Measurements from ENCODE around the gene CHD1. TPM values are rescaled to one million over a fixed set of nuclear protein-coding genes. Genes with fewer than 3 reads are reported as not detected.

The CHD1 gene
- total and polyA plus RNA-seq, 2 donors (not counting 1 experiment from before 2014, with no cell fraction given), result 18.2 to 48.4 TPM

- Histone ChIP-seq H3K9me3 (ENCODE audit: control insufficient read depth, insufficient read depth, low read depth, low read length) (no peaks in the 10 kb centered on the region), H3K27me3 (ENCODE audit: control insufficient read depth, insufficient read depth, low read length) (no peaks in the 10 kb centered on the region), H3K27ac (ENCODE audit: insufficient read depth, low read length) (no peak overlapping the region), H3K9ac (ENCODE audit: insufficient read depth, low read length) (no peak overlapping the region), H3K36me3 (ENCODE audit: control insufficient read depth, insufficient read depth, low read length) (no peaks in the 10 kb centered on the region), H3K4me3 (replicated peaks in 1 of 4; ENCODE audit: control extremely low read depth in 1 of 4, insufficient read depth in 1 of 4, low read depth in 3 of 4, low read length in 4 of 4) (no peak overlapping the region), H2AFZ (ENCODE audit: low read length) (no peak overlapping the region), H3K4me1 (ENCODE audit: control insufficient read depth, extremely low read depth, insufficient read depth, low read length) (peaks cover 5% of the 10 kb centered on the region), H4K20me1 (ENCODE audit: control insufficient read depth, extremely low read depth, insufficient read depth, low read length) (no peaks in the 10 kb centered on the region), H3K4me2 (ENCODE audit: extremely low read depth, insufficient read depth, low read length) (no peak overlapping the region), H3K79me2 (ENCODE audit: control insufficient read depth, insufficient read depth, low read length) (no peaks in the 10 kb centered on the region)
- peak in 1 of 2 donors; percentile 66 for DNase-seq (ENCODE audit: low read depth in 2 of 2)
- TF ChIP-seq EZH2 (IDR thresholded peaks at IDR 0.05; ENCODE audit: low read length, missing control alignments), result no peak
- TF ChIP-seq, protein P1, sequence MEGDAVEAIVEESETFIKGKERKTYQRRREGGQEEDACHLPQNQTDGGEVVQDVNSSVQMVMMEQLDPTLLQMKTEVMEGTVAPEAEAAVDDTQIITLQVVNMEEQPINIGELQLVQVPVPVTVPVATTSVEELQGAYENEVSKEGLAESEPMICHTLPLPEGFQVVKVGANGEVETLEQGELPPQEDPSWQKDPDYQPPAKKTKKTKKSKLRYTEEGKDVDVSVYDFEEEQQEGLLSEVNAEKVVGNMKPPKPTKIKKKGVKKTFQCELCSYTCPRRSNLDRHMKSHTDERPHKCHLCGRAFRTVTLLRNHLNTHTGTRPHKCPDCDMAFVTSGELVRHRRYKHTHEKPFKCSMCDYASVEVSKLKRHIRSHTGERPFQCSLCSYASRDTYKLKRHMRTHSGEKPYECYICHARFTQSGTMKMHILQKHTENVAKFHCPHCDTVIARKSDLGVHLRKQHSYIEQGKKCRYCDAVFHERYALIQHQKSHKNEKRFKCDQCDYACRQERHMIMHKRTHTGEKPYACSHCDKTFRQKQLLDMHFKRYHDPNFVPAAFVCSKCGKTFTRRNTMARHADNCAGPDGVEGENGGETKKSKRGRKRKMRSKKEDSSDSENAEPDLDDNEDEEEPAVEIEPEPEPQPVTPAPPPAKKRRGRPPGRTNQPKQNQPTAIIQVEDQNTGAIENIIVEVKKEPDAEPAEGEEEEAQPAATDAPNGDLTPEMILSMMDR (conservative IDR thresholded peaks at IDR 0.05 in 1 of 2, IDR thresholded peaks at IDR 0.05 in 1 of 2; ENCODE audit: low read depth in 1 of 2, low read length in 2 of 2), result no peak
Measured at GRCh38 chr5:98942847-98943246, 14.0 kb upstream of the CHD1 start.

DNA sequence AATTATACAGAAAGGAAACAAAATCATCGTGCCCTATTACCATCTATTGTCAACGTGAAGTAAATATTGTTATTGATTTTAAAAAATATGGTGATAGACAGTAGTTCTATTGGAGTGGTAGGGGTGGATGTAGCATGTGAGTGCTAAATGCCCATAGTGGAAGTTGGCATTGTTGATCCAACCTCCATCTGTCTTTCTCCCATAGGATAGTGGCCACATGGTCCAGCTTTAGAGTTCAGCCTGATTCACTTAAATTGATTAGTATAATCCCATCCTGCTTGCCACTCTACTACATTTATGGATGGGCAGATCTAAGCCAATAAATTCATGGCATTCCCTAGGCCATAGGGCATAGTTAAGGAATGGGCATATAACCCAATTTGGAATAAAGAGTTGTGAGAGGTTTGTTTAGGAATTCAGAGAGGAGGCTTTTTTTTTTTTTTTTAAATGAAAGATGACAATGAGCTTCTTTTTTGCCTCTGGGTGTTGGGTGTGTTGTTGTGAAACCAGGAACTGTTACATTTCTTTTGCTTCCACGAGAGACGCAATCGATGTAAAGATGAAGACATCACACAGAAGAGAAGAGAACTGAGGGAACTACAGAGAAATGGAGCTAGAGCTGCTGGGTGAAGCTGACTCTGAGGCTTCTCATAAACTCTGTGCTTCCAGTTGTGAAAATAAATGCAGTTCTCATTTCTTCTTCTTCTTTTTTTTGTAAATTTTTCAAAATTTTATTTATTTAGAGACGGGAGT lies 12.5 kb upstream of the CHD1 start:
- H3K79me2 ChIP-seq (ENCODE audit: control insufficient read depth, insufficient read depth, low read length), result no peaks in the 10 kb centered on the region
- no peak for TF ChIP-seq EZH2 (IDR thresholded peaks at IDR 0.05; ENCODE audit: low read length, missing control alignments)
- TF ChIP-seq, protein P1 (conservative IDR thresholded peaks at IDR 0.05 in 1 of 2, IDR thresholded peaks at IDR 0.05 in 1 of 2; ENCODE audit: low read depth in 1 of 2, low read length in 2 of 2), result no peak
- H3K4me1 ChIP-seq (ENCODE audit: control insufficient read depth, extremely low read depth, insufficient read depth, low read length), result peaks cover 5% of the 10 kb centered on the region
- no peaks in the 10 kb centered on the region for H3K36me3 ChIP-seq (ENCODE audit: control insufficient read depth, insufficient read depth, low read length)
- H4K20me1 ChIP-seq (ENCODE audit: control insufficient read depth, extremely low read depth, insufficient read depth, low read length), result no peaks in the 10 kb centered on the region
- no peaks in the 10 kb centered on the region for H3K9me3 ChIP-seq (ENCODE audit: control insufficient read depth, insufficient read depth, low read depth, low read length)
- H3K4me2 ChIP-seq (ENCODE audit: extremely low read depth, insufficient read depth, low read length), result peak overlapping the region; percentile 1
- no peaks in the 10 kb centered on the region for H3K27me3 ChIP-seq (ENCODE audit: control insufficient read depth, insufficient read depth, low read length)
- no peak for DNase-seq (ENCODE audit: low read depth in 2 of 2)
- no peak overlapping the region for H3K9ac ChIP-seq (ENCODE audit: insufficient read depth, low read length)
- H3K27ac ChIP-seq (ENCODE audit: insufficient read depth, low read length), result no peak overlapping the region
- no peak overlapping the region for H3K4me3 ChIP-seq (replicated peaks in 1 of 4; ENCODE audit: control extremely low read depth in 1 of 4, insufficient read depth in 1 of 4, low read depth in 3 of 4, low read length in 4 of 4)
- H2AFZ ChIP-seq (ENCODE audit: low read length), result no peak overlapping the region

- H2AFZ ChIP-seq (ENCODE audit: low read length), result no peak overlapping the region
- H3K4me2 ChIP-seq (ENCODE audit: extremely low read depth, insufficient read depth, low read length), result peak overlapping the region; percentile 17
- H3K4me3 ChIP-seq (replicated peaks in 1 of 4; ENCODE audit: control extremely low read depth in 1 of 4, insufficient read depth in 1 of 4, low read depth in 3 of 4, low read length in 4 of 4), result no peak overlapping the region
- no peak overlapping the region for H3K27ac ChIP-seq (ENCODE audit: insufficient read depth, low read length)
- H3K9ac ChIP-seq (ENCODE audit: insufficient read depth, low read length), result no peak overlapping the region
- peaks cover 5% of the 10 kb centered on the region for H3K4me1 ChIP-seq (ENCODE audit: control insufficient read depth, extremely low read depth, insufficient read depth, low read length)
- H3K79me2 ChIP-seq (ENCODE audit: control insufficient read depth, insufficient read depth, low read length), result no peaks in the 10 kb centered on the region
- H3K27me3 ChIP-seq (ENCODE audit: control insufficient read depth, insufficient read depth, low read length), result no peaks in the 10 kb centered on the region
- no peaks in the 10 kb centered on the region for H3K36me3 ChIP-seq (ENCODE audit: control insufficient read depth, insufficient read depth, low read length)
- peak; percentile 51 to 71 for DNase-seq (ENCODE audit: low read depth in 2 of 2)
- no peaks in the 10 kb centered on the region for H3K9me3 ChIP-seq (ENCODE audit: control insufficient read depth, insufficient read depth, low read depth, low read length)
- TF ChIP-seq, protein P1 (conservative IDR thresholded peaks at IDR 0.05 in 1 of 2, IDR thresholded peaks at IDR 0.05 in 1 of 2; ENCODE audit: low read depth in 1 of 2, low read length in 2 of 2), result no peak
- TF ChIP-seq EZH2 (IDR thresholded peaks at IDR 0.05; ENCODE audit: low read length, missing control alignments), result no peak
- no peaks in the 10 kb centered on the region for H4K20me1 ChIP-seq (ENCODE audit: control insufficient read depth, extremely low read depth, insufficient read depth, low read length)
Measured at GRCh38 chr5:98940581-98940980, 11.8 kb upstream of the CHD1 start.
